ENCODE measurements around the gene VSTM4.

The VSTM4 gene

DNA sequence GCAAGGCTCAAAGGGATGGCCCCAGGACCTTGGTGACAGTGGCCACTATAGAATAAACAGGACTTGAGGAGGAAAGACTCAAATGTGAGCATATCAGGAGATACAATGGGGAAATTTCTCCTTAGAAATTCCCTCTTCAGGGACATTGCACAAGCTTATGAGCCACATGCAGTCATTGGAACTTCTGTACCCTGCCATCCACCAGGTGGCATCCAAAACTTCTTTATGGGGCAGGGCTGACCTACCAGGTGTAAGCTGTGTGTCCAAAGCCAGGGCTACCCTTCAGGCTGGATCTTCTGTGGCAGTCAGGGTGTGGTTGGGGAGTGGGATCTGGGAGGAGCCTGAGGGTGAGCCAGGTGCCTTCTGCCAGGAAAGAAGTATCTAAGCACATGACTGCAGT lies 139.1 kb downstream of the VSTM4 start:
- peaks cover 2% of the 10 kb centered on the region for H3K4me1 Mint-ChIP-seq
- peaks cover 31% of the 10 kb centered on the region for H3K27me3 Mint-ChIP-seq (ENCODE audit: low read depth)
- no peaks in the 10 kb centered on the region for H3K36me3 Mint-ChIP-seq (ENCODE audit: low read depth)
- no peak for TF ChIP-seq CTCF (IDR thresholded peaks at IDR 0.05; ENCODE audit: unreplicated experiment in 3 of 3)
- H3K27ac Mint-ChIP-seq, result no peak overlapping the region
- no peak overlapping the region for H3K4me3 Mint-ChIP-seq
- no peaks in the 10 kb centered on the region for H3K9me3 Mint-ChIP-seq

GRCh38 chr10:48974510-48975156 lies 140.7 kb downstream of the VSTM4 start:
- Mint-ChIP-seq H3K4me3 (no peak overlapping the region), H3K27me3 (ENCODE audit: low read depth) (peaks cover 30% of the 10 kb centered on the region), H3K27ac (no peak overlapping the region), H3K9me3 (no peaks in the 10 kb centered on the region), H3K36me3 (ENCODE audit: low read depth) (no peaks in the 10 kb centered on the region), H3K4me1 (no peaks in the 10 kb centered on the region)
- no peak for TF ChIP-seq CTCF (IDR thresholded peaks at IDR 0.05; ENCODE audit: unreplicated experiment in 3 of 3)

DNA sequence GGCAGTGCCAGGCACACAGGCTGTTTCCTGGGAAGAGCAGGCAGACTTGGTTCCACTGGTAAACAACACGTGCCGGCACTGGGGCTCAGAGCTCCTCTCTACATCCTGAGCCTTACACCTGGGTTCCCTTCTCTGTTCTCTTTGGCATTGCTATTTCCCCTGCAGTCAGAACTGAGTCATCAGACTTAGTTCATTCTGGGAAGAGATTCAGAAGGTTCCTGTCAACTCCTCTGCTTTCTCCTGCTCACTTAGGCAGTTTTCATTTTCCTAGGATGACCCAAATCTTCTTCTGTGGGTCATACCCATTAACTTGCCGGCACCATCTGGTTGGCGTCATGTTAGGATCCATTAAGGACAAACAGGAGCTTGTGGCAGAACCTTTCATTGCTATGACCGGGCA lies 142.3 kb downstream of the VSTM4 start:
- no peak overlapping the region for H3K27ac Mint-ChIP-seq
- H3K4me1 Mint-ChIP-seq, result no peaks in the 10 kb centered on the region
- TF ChIP-seq CTCF (IDR thresholded peaks at IDR 0.05; ENCODE audit: unreplicated experiment in 3 of 3), result no peak
- H3K27me3 Mint-ChIP-seq (ENCODE audit: low read depth), result peaks cover 19% of the 10 kb centered on the region
- H3K9me3 Mint-ChIP-seq, result no peaks in the 10 kb centered on the region
- H3K36me3 Mint-ChIP-seq (ENCODE audit: low read depth), result no peaks in the 10 kb centered on the region
- H3K4me3 Mint-ChIP-seq, result no peak overlapping the region

DNA sequence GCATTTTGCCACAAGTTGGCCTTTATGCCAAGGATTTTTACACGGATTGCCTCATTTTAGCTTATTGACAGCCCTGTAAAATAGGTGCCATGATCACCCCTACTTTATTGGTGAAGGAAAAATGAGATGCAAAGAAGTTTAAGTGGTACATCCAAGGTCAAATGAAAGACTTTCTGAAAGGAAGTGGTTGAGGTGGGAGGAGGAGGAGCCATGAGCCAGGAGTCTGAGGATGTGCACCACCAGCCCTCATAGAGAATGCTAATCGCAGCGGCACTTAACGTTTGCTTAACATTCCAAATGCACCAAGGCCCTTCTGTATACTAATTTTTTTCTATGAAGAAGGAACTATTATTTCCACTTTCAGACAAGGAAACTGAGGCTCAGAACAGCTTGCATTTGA lies 144.7 kb downstream of the VSTM4 start:
- H3K27ac Mint-ChIP-seq, result no peak overlapping the region
- no peaks in the 10 kb centered on the region for H3K9me3 Mint-ChIP-seq
- no peak for TF ChIP-seq CTCF (IDR thresholded peaks at IDR 0.05; ENCODE audit: unreplicated experiment in 3 of 3)
- H3K27me3 Mint-ChIP-seq (ENCODE audit: low read depth), result peaks cover 29% of the 10 kb centered on the region
- H3K36me3 Mint-ChIP-seq (ENCODE audit: low read depth), result no peaks in the 10 kb centered on the region
- no peaks in the 10 kb centered on the region for H3K4me1 Mint-ChIP-seq
- no peak overlapping the region for H3K4me3 Mint-ChIP-seq

- Mint-ChIP-seq H3K27me3 (ENCODE audit: low read depth) (peaks cover 30% of the 10 kb centered on the region), H3K4me1 (no peaks in the 10 kb centered on the region), H3K4me3 (no peak overlapping the region), H3K9me3 (no peaks in the 10 kb centered on the region), H3K27ac (no peak overlapping the region), H3K36me3 (ENCODE audit: low read depth) (no peaks in the 10 kb centered on the region)
- TF ChIP-seq CTCF (IDR thresholded peaks at IDR 0.05; ENCODE audit: unreplicated experiment in 3 of 3), result no peak
These were observed 145.3 kb downstream of the VSTM4 start for GRCh38 chr10:48970046-48970445.

DNA sequence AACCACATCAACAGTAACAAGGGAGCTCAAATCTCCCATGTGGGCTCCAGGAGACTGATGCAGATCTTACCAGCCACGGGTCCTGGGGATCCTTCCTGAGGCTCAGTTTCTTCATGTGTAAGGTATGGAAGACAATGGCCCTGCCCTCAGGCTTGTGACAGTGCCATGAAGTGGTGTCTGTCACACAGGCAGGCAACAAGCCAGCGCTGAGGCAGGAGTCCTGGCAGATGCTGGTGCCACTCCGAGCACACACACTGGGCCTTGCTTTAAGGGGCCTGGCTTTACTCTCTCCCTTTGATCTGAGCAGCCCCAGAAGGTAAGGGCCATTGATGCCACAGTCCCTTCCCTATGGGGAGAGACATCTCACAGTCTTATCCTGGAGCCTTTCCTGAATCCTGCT lies 147.3 kb downstream of the VSTM4 start:
- Mint-ChIP-seq H3K9me3 (no peaks in the 10 kb centered on the region), H3K36me3 (ENCODE audit: low read depth) (no peaks in the 10 kb centered on the region), H3K27me3 (ENCODE audit: low read depth) (peaks cover 38% of the 10 kb centered on the region), H3K4me3 (no peak overlapping the region), H3K27ac (no peak overlapping the region), H3K4me1 (no peaks in the 10 kb centered on the region)
- no peak for TF ChIP-seq CTCF (IDR thresholded peaks at IDR 0.05; ENCODE audit: unreplicated experiment in 3 of 3)

Data from nephron (organoid).